Measurements from ENCODE around the gene RAB28.
A peak's percentile ranks its signal among the peaks of the same experiment; 100 is the strongest.

The RAB28 gene

GRCh38 chr4:13523105-13523477 lies 39.0 kb upstream of the RAB28 start:
- Mint-ChIP-seq H3K4me3 (no peak overlapping the region), H3K9me3 (peaks cover 0 to 6% of the 10 kb centered on the region in 2 donors), H3K27me3 (peaks cover 50% of the 10 kb centered on the region in 2 donors), H3K4me1 (peaks cover 9 to 11% of the 10 kb centered on the region in 2 donors), H3K36me3 (peaks cover 2 to 6% of the 10 kb centered on the region in 2 donors), H3K27ac (peak overlapping the region; percentile 84)
- ATAC-seq (replicated peaks) (no peak), DNase-seq (no peak)

GRCh38 chr4:13522282-13523104 lies 38.4 kb upstream of the RAB28 start:
- peaks cover 2 to 6% of the 10 kb centered on the region in 2 donors for H3K36me3 Mint-ChIP-seq
- peak overlapping the region; percentile 84 for H3K27ac Mint-ChIP-seq
- DNase-seq, result no peak
- H3K9me3 Mint-ChIP-seq, result peaks cover 0 to 6% of the 10 kb centered on the region in 2 donors
- H3K27me3 Mint-ChIP-seq, result peaks cover 46 to 48% of the 10 kb centered on the region in 2 donors
- H3K4me3 Mint-ChIP-seq, result peak overlapping the region in 1 of 2 donors; percentile 46
- no peak for ATAC-seq (replicated peaks)
- H3K4me1 Mint-ChIP-seq, result peaks cover 5 to 9% of the 10 kb centered on the region in 2 donors

- H3K27me3 Mint-ChIP-seq, result peaks cover 39 to 42% of the 10 kb centered on the region in 2 donors
- H3K9me3 Mint-ChIP-seq, result peaks cover 0 to 6% of the 10 kb centered on the region in 2 donors
- no peak overlapping the region for H3K4me3 Mint-ChIP-seq
These were observed 36.9 kb upstream of the RAB28 start for GRCh38 chr4:13521047-13521446.

GRCh38 chr4:13516315-13516860 lies 32.2 kb upstream of the RAB28 start:
- DNase-seq (no peak), ATAC-seq (replicated peaks) (no peak)
- Mint-ChIP-seq H3K36me3 (no peaks in the 10 kb centered on the region), H3K27me3 (peaks cover 30 to 32% of the 10 kb centered on the region in 2 donors), H3K4me3 (no peak overlapping the region), H3K27ac (no peak overlapping the region), H3K9me3 (no peaks in the 10 kb centered on the region), H3K4me1 (no peaks in the 10 kb centered on the region)

More at GRCh38 chr4:13521047-13521446, 36.9 kb upstream of the RAB28 start:
- Mint-ChIP-seq H3K4me1 (peaks cover 0 to 7% of the 10 kb centered on the region in 2 donors), H3K27ac (no peak overlapping the region), H3K36me3 (peaks cover 0 to 6% of the 10 kb centered on the region in 2 donors)
- ATAC-seq (replicated peaks) (no peak), DNase-seq (no peak)

GRCh38 chr4:13515268-13515667 lies 31.1 kb upstream of the RAB28 start:
- Mint-ChIP-seq H3K4me1 (no peaks in the 10 kb centered on the region), H3K4me3 (no peak overlapping the region), H3K27me3 (peaks cover 26 to 40% of the 10 kb centered on the region in 2 donors), H3K27ac (no peak overlapping the region), H3K36me3 (no peaks in the 10 kb centered on the region), H3K9me3 (no peaks in the 10 kb centered on the region)
- ATAC-seq (replicated peaks), result no peak
- DNase-seq, result no peak

GRCh38 chr4:13514722-13515121 lies 30.6 kb upstream of the RAB28 start:
- no peaks in the 10 kb centered on the region for H3K4me1 Mint-ChIP-seq
- H3K4me3 Mint-ChIP-seq, result no peak overlapping the region
- no peaks in the 10 kb centered on the region for H3K36me3 Mint-ChIP-seq
- ATAC-seq (replicated peaks), result no peak
- H3K27ac Mint-ChIP-seq, result no peak overlapping the region
- H3K27me3 Mint-ChIP-seq, result peaks cover 31 to 40% of the 10 kb centered on the region in 2 donors
- H3K9me3 Mint-ChIP-seq, result no peaks in the 10 kb centered on the region
- no peak for DNase-seq

- H3K4me1 Mint-ChIP-seq, result peaks cover 0 to 6% of the 10 kb centered on the region in 2 donors
- no peak overlapping the region for H3K27ac Mint-ChIP-seq
These were observed 27.0 kb upstream of the RAB28 start for GRCh38 chr4:13511101-13511500.

GRCh38 chr4:13509442-13509841 lies 25.3 kb upstream of the RAB28 start:
- Mint-ChIP-seq H3K9me3 (no peaks in the 10 kb centered on the region), H3K36me3 (no peaks in the 10 kb centered on the region), H3K4me1 (peaks cover 0 to 6% of the 10 kb centered on the region in 2 donors), H3K27ac (no peak overlapping the region), H3K4me3 (no peak overlapping the region), H3K27me3 (peaks cover 35 to 64% of the 10 kb centered on the region in 2 donors)
- no peak for DNase-seq
- peak in 1 of 2 donors; percentile 25 for ATAC-seq (replicated peaks)

More at GRCh38 chr4:13511101-13511500, 27.0 kb upstream of the RAB28 start:
- peaks cover 34 to 60% of the 10 kb centered on the region in 2 donors for H3K27me3 Mint-ChIP-seq
- H3K9me3 Mint-ChIP-seq, result no peaks in the 10 kb centered on the region
- H3K36me3 Mint-ChIP-seq, result no peaks in the 10 kb centered on the region
- no peak overlapping the region for H3K4me3 Mint-ChIP-seq
- ATAC-seq (replicated peaks) (no peak), DNase-seq (no peak)

GRCh38 chr4:13504374-13504773 lies 20.2 kb upstream of the RAB28 start:
- DNase-seq (no peak), ATAC-seq (replicated peaks) (no peak)
- Mint-ChIP-seq H3K4me1 (peaks cover 0 to 6% of the 10 kb centered on the region in 2 donors), H3K4me3 (no peak overlapping the region), H3K36me3 (no peaks in the 10 kb centered on the region), H3K27ac (no peak overlapping the region), H3K27me3 (peaks cover 28 to 57% of the 10 kb centered on the region in 2 donors), H3K9me3 (no peaks in the 10 kb centered on the region)

- Mint-ChIP-seq H3K27me3 (peaks cover 28 to 30% of the 10 kb centered on the region in 2 donors), H3K36me3 (no peaks in the 10 kb centered on the region), H3K4me1 (peaks cover 0 to 5% of the 10 kb centered on the region in 2 donors), H3K9me3 (no peaks in the 10 kb centered on the region), H3K4me3 (no peak overlapping the region), H3K27ac (no peak overlapping the region)
- ATAC-seq (replicated peaks) (no peak), DNase-seq (no peak)
These were observed 14.3 kb upstream of the RAB28 start for GRCh38 chr4:13498469-13498868.

- Mint-ChIP-seq H3K4me3 (no peak overlapping the region), H3K9me3 (no peaks in the 10 kb centered on the region), H3K27me3 (peaks cover 15 to 27% of the 10 kb centered on the region in 2 donors)
These were observed 12.5 kb upstream of the RAB28 start for GRCh38 chr4:13496605-13497004.

GRCh38 chr4:13495753-13496152 lies 11.6 kb upstream of the RAB28 start:
- Mint-ChIP-seq H3K4me1 (peaks cover 0 to 5% of the 10 kb centered on the region in 2 donors), H3K9me3 (no peaks in the 10 kb centered on the region), H3K4me3 (no peak overlapping the region), H3K27ac (no peak overlapping the region), H3K36me3 (no peaks in the 10 kb centered on the region), H3K27me3 (peaks cover 12 to 29% of the 10 kb centered on the region in 2 donors)
- DNase-seq (no peak), ATAC-seq (replicated peaks) (no peak)

More at GRCh38 chr4:13496605-13497004, 12.5 kb upstream of the RAB28 start:
- ATAC-seq (replicated peaks) (no peak), DNase-seq (no peak)
- Mint-ChIP-seq H3K27ac (no peak overlapping the region), H3K4me1 (peaks cover 0 to 5% of the 10 kb centered on the region in 2 donors), H3K36me3 (no peaks in the 10 kb centered on the region)

GRCh38 chr4:13493793-13494192 lies 9.7 kb upstream of the RAB28 start:
- Mint-ChIP-seq H3K4me1 (peaks cover 0 to 5% of the 10 kb centered on the region in 2 donors), H3K36me3 (no peaks in the 10 kb centered on the region), H3K27me3 (peaks cover 25 to 35% of the 10 kb centered on the region in 2 donors), H3K9me3 (no peaks in the 10 kb centered on the region), H3K27ac (no peak overlapping the region), H3K4me3 (no peak overlapping the region)
- ATAC-seq (replicated peaks) (no peak), DNase-seq (no peak)

GRCh38 chr4:13492747-13493146 lies 8.6 kb upstream of the RAB28 start:
- DNase-seq, result no peak
- no peaks in the 10 kb centered on the region for H3K36me3 Mint-ChIP-seq
- H3K27me3 Mint-ChIP-seq, result peaks cover 31 to 36% of the 10 kb centered on the region in 2 donors
- no peaks in the 10 kb centered on the region for H3K4me1 Mint-ChIP-seq
- H3K27ac Mint-ChIP-seq, result no peak overlapping the region
- no peaks in the 10 kb centered on the region for H3K9me3 Mint-ChIP-seq
- no peak for ATAC-seq (replicated peaks)
- no peak overlapping the region for H3K4me3 Mint-ChIP-seq
